KOPT-K1 (cell line): ENCODE results near the gene PXMP2.

Experiments
- H3K27ac ChIP-seq: fragments of 200-600 bp; sonication (generic); 2 replicates; pipeline ENCODE4 v1.5.1; 2016; ENCODE audit warnings: antibody characterized with exemption, mild to moderate bottlenecking, low read depth, low read length; ENCODE audit not compliant: poor library complexity, severe bottlenecking
- H3K36me3 ChIP-seq: fragments of 200-600 bp; sonication (generic); 2 replicates; pipeline ENCODE4 v1.5.1; 2017; ENCODE audit warnings: antibody characterized with exemption, mild to moderate bottlenecking, low read length, moderate library complexity; ENCODE audit not compliant: insufficient read depth
- H3K9me3 ChIP-seq: fragments of 200-600 bp; sonication (generic); 2 replicates; pipeline ENCODE4 v1.5.1; 2017; ENCODE audit warnings: antibody characterized with exemption, low read length, mild to moderate bottlenecking; ENCODE audit not compliant: insufficient read depth, poor library complexity, severe bottlenecking

Gene PXMP2

DNA sequence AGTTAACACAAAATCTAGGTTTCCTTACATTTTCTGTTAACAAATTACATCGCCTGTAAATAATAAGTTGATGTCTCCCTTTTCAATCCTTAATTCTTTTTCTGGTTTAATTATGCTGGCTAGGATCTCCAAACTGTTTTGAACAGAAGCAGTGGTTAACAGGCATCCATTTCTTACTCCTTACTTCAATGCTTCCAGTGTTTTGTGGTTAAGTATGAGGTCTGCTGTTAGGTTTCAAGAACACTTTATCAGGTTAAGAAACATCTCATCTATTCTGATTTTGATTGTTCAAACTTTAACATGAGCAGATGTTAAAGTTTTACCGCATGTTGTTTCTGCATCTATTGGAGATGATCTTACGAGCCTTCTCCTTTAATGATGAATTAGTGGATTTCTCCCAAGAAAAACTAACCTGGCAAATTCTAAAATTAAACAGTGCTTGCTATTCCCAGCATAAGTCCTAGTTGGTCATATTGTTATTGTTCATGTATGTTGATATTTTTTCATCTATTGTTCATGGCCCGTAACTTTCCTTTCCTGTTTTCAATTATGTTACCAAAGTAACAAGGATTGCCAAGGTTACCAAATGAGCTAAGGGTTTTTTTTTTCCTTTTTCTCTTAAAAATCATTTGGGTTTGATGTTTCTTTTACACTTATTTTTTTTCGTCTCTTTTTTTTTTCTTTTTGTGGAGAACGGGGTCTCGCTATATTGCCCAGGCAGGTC lies 33.7 kb upstream of the PXMP2 start:
- H3K27ac ChIP-seq: no peak overlapping the region
- H3K9me3 ChIP-seq: no peaks in the 10 kb centered on the region
- H3K36me3 ChIP-seq: peaks cover 100% of the 10 kb centered on the region

GRCh38 chr12:132657004-132657727 lies 30.2 kb upstream of the PXMP2 start:
- Histone ChIP-seq H3K9me3 (no peaks in the 10 kb centered on the region), H3K36me3 (peaks cover 100% of the 10 kb centered on the region), H3K27ac (no peak overlapping the region)

DNA sequence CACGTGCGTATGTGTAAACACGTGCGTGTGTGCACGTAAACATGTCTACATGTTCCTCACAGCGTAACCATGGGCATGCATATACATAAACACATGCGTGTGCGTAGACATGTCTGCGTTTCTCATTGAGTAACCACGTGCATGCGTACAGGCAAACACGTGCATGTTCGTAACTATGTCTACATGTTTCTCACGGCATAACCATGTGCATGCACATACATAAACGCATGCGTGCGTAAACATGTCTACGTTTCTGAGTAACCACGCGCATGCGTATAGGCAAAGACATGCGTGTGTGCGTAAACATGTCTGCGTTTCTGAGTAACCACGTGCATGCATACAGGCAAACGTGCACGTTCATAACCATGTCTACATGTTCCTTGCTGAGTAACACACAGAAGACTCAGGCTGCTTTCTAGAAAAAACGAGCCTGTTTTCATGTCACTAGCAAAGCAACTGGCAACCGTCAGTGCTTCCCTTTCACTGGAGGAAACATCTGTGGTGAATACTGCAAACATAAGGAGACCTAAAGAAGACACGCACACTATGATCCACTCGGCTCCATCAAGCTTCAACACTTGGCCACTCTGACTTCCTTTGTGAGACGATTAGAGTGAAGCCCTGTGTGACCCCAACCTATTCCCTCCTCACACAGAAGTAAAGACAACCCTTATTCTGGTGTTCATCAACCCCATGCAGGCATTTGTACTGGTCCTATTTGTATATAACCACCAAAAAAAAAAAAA lies 29.1 kb upstream of the PXMP2 start:
- Histone ChIP-seq H3K36me3 (peaks cover 100% of the 10 kb centered on the region), H3K27ac (no peak overlapping the region), H3K9me3 (no peaks in the 10 kb centered on the region)

GRCh38 chr12:132659146-132659545 lies 28.2 kb upstream of the PXMP2 start:
- peaks cover 100% of the 10 kb centered on the region for H3K36me3 ChIP-seq
- H3K27ac ChIP-seq: no peak overlapping the region
- H3K9me3 ChIP-seq: no peaks in the 10 kb centered on the region

GRCh38 chr12:132660052-132660451 lies 27.3 kb upstream of the PXMP2 start:
- Histone ChIP-seq H3K9me3 (no peaks in the 10 kb centered on the region), H3K27ac (peak overlapping the region; percentile 25)

GRCh38 chr12:132660996-132661395 lies 26.4 kb upstream of the PXMP2 start:
- Histone ChIP-seq H3K36me3 (peaks cover 100% of the 10 kb centered on the region), H3K9me3 (no peaks in the 10 kb centered on the region), H3K27ac (peak overlapping the region; percentile 51)

More at GRCh38 chr12:132660052-132660451, 27.3 kb upstream of the PXMP2 start:
- H3K36me3 ChIP-seq: peaks cover 100% of the 10 kb centered on the region

GRCh38 chr12:132661972-132662371 lies 25.4 kb upstream of the PXMP2 start:
- peaks cover 100% of the 10 kb centered on the region for H3K36me3 ChIP-seq
- peak overlapping the region; percentile 51 for H3K27ac ChIP-seq

GRCh38 chr12:132662901-132663755 lies 24.3 kb upstream of the PXMP2 start:
- Histone ChIP-seq H3K36me3 (peaks cover 100% of the 10 kb centered on the region), H3K27ac (peak overlapping the region; percentile 51), H3K9me3 (no peaks in the 10 kb centered on the region)

More at GRCh38 chr12:132661972-132662371, 25.4 kb upstream of the PXMP2 start:
- H3K9me3 ChIP-seq: no peaks in the 10 kb centered on the region

- Histone ChIP-seq H3K9me3 (no peaks in the 10 kb centered on the region), H3K27ac (peak overlapping the region; percentile 51), H3K36me3 (peaks cover 100% of the 10 kb centered on the region)
Observed at GRCh38 chr12:132664206-132665148, 22.9 kb upstream of the PXMP2 start.

DNA sequence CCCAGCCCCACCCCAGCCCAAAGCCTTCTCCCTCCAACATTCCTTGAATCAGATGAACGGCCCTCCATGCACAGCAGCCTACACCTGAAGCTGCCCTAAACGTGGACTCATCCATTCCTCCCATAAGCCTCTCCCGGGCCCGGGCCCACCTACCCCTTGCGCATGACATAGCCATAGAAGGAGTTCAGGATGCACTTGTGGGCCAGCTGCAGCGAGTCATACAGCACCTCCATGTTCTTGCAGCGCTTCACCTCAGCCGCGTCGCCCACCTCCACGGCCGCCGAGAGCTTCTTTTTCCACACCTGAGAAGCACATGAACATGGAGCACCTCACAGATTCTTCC lies 22.3 kb upstream of the PXMP2 start:
- no peaks in the 10 kb centered on the region for H3K9me3 ChIP-seq
- peaks cover 100% of the 10 kb centered on the region for H3K36me3 ChIP-seq
- no peak overlapping the region for H3K27ac ChIP-seq

DNA sequence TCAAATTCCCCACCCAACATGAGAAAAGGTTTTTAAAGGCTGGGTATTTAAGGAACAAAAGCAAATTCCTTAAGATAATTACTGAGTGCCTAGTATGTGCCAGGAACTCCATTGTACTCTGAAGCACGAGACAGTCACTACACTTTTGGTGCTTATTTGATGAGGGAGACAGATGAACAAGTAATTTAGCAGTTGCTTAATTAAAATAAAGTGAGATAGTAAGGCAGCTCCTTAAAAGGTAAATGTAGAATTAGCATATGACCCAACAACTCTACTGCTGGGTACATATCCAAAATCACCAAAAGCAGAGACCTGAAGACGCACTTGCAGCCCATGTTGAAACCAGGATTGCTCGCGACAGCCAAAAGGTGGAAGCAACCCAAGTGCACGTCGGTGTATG lies 21.6 kb upstream of the PXMP2 start:
- no peak overlapping the region for H3K27ac ChIP-seq
- H3K9me3 ChIP-seq: no peaks in the 10 kb centered on the region
- H3K36me3 ChIP-seq: peaks cover 100% of the 10 kb centered on the region

GRCh38 chr12:132668191-132669088 lies 18.9 kb upstream of the PXMP2 start:
- H3K9me3 ChIP-seq: no peaks in the 10 kb centered on the region
- peaks cover 100% of the 10 kb centered on the region for H3K36me3 ChIP-seq
- H3K27ac ChIP-seq: no peak overlapping the region
